Measurements from ENCODE around the gene HOXA10. TPM values are rescaled to one million over a fixed set of nuclear protein-coding genes. Genes with fewer than 3 reads are reported as not detected.

Gene HOXA10
- polyA plus RNA-seq, 3 donors, result 0.09 to 3.2 (median 0.33) TPM

DNA sequence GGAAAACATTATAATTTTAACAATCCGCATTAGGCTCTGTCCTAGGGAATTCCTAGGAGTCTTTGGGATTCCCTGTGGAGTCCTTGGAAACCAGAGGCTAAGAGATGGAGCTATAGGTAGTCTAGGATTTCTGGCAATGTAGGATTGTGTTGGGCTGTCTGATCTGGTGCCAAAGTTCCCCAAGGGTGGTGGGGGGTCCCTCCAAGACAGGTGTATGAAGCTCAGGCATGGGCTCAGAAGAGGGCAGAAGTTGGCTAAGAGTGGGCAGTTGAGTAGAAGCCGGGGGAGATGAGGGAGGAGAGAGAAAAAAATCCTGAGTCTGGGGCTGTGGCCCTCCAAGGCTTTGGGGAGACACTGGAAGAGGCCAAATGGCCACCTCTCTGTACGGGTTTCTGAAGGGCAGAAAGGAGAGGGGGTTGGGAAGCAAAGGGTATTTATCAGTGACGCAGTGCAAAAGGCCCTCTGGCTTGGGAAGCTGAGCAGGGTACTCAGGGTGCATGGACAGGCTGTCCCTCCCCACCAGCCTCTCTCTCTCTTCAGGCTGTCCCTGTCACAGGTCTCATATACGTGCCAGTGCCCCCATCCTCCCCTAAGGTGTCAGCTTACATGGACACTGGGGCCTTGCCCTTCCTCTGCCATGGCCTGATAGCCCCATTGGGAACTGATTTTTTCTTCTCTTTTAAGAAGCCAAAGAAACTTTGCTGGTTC, 27.5 kb downstream of the HOXA10 start:
- Mint-ChIP-seq H3K4me1 (peaks cover 36% of the 10 kb centered on the region), H3K27ac (no peak overlapping the region), H3K9me3 (peaks cover 13 to 57% (median 42%) of the 10 kb centered on the region in 7 donors), H3K4me3 (peak overlapping the region in 1 of 2 donors; percentile 92), H3K27me3 (ENCODE audit: low read depth in 3 of 3) (peaks cover 74 to 91% (median 91%) of the 10 kb centered on the region in 3 donors), H3K36me3 (peaks cover 11 to 23% of the 10 kb centered on the region in 2 donors)
- intact Hi-C loops (cut with micrococcal nuclease), result no loop called here
- H3K27me3 ChIP-seq (ENCODE audit: control insufficient read depth in 2 of 2, insufficient read depth in 2 of 2, low read length in 2 of 2), result peaks cover 51 to 87% of the 10 kb centered on the region in 2 donors
- no peaks in the 10 kb centered on the region for H4K20me1 ChIP-seq (ENCODE audit: insufficient read depth, low read length)
- WGBS (ENCODE audit: insufficient coverage), result 77% methylated on average over 3 of the region's 5 CpGs
- H2AFZ ChIP-seq (ENCODE audit: insufficient read depth, low read depth, low read length, poor library complexity, severe bottlenecking), result peak overlapping the region; percentile 25
- no peak overlapping the region for H3K9ac ChIP-seq (ENCODE audit: insufficient read depth, low read length, poor library complexity, severe bottlenecking)
- H3K36me3 ChIP-seq (replicated peaks in 1 of 2; ENCODE audit: control insufficient read depth in 1 of 2, insufficient read depth in 2 of 2, low read length in 2 of 2), result no peaks in the 10 kb centered on the region
- H3K79me2 ChIP-seq (ENCODE audit: insufficient read depth, low read length), result no peaks in the 10 kb centered on the region
- peaks cover 26 to 36% of the 10 kb centered on the region in 2 donors for H3K9me3 ChIP-seq (replicated peaks in 1 of 2; ENCODE audit: control insufficient read depth in 1 of 2, insufficient read depth in 1 of 2, low read length in 2 of 2)
- no peak for DNase-seq
- peaks cover 29 to 35% of the 10 kb centered on the region in 2 donors for H3K4me1 ChIP-seq (ENCODE audit: control insufficient read depth in 1 of 2, insufficient read depth in 2 of 2, low read length in 2 of 2)
- TF ChIP-seq, protein P1, sequence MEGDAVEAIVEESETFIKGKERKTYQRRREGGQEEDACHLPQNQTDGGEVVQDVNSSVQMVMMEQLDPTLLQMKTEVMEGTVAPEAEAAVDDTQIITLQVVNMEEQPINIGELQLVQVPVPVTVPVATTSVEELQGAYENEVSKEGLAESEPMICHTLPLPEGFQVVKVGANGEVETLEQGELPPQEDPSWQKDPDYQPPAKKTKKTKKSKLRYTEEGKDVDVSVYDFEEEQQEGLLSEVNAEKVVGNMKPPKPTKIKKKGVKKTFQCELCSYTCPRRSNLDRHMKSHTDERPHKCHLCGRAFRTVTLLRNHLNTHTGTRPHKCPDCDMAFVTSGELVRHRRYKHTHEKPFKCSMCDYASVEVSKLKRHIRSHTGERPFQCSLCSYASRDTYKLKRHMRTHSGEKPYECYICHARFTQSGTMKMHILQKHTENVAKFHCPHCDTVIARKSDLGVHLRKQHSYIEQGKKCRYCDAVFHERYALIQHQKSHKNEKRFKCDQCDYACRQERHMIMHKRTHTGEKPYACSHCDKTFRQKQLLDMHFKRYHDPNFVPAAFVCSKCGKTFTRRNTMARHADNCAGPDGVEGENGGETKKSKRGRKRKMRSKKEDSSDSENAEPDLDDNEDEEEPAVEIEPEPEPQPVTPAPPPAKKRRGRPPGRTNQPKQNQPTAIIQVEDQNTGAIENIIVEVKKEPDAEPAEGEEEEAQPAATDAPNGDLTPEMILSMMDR (IDR thresholded peaks at IDR 0.05), result no peak
- peak overlapping the region in 1 of 3 experiments; percentile 52 for H3K4me3 ChIP-seq (replicated peaks in 1 of 3; ENCODE audit: low read depth in 2 of 3, low read length in 3 of 3)
- H3K27ac ChIP-seq (ENCODE audit: low read depth in 1 of 2, low read length in 2 of 2), result no peak overlapping the region
- peak overlapping the region; percentile 50 for H3K4me2 ChIP-seq (replicated peaks; ENCODE audit: extremely low read depth, low read length, poor library complexity, severe bottlenecking)

- Histone ChIP-seq H3K36me3 (replicated peaks in 1 of 2; ENCODE audit: control insufficient read depth in 1 of 2, insufficient read depth in 2 of 2, low read length in 2 of 2) (no peaks in the 10 kb centered on the region), H4K20me1 (ENCODE audit: insufficient read depth, low read length) (no peaks in the 10 kb centered on the region), H3K9me3 (replicated peaks in 1 of 2; ENCODE audit: control insufficient read depth in 1 of 2, insufficient read depth in 1 of 2, low read length in 2 of 2) (peaks cover 26 to 30% of the 10 kb centered on the region in 2 donors), H3K4me3 (replicated peaks in 1 of 3; ENCODE audit: low read depth in 2 of 3, low read length in 3 of 3) (no peak overlapping the region), H3K4me2 (replicated peaks; ENCODE audit: extremely low read depth, low read length, poor library complexity, severe bottlenecking) (no peak overlapping the region), H3K27me3 (ENCODE audit: control insufficient read depth in 2 of 2, insufficient read depth in 2 of 2, low read length in 2 of 2) (peaks cover 44 to 82% of the 10 kb centered on the region in 2 donors), H3K4me1 (ENCODE audit: control insufficient read depth in 1 of 2, insufficient read depth in 2 of 2, low read length in 2 of 2) (peaks cover 22 to 28% of the 10 kb centered on the region in 2 donors), H2AFZ (ENCODE audit: insufficient read depth, low read depth, low read length, poor library complexity, severe bottlenecking) (no peak overlapping the region), H3K9ac (ENCODE audit: insufficient read depth, low read length, poor library complexity, severe bottlenecking) (no peak overlapping the region), H3K27ac (ENCODE audit: low read depth in 1 of 2, low read length in 2 of 2) (no peak overlapping the region), H3K79me2 (ENCODE audit: insufficient read depth, low read length) (no peaks in the 10 kb centered on the region)
- Mint-ChIP-seq H3K36me3 (peaks cover 6 to 18% of the 10 kb centered on the region in 2 donors), H3K4me3 (peak overlapping the region in 1 of 2 donors; percentile 92), H3K4me1 (peaks cover 30% of the 10 kb centered on the region), H3K27ac (no peak overlapping the region), H3K27me3 (ENCODE audit: low read depth in 3 of 3) (peaks cover 67 to 87% (median 86%) of the 10 kb centered on the region in 3 donors), H3K9me3 (peaks cover 13 to 51% (median 37%) of the 10 kb centered on the region in 7 donors)
- TF ChIP-seq, protein P1 (IDR thresholded peaks at IDR 0.05), result no peak
- intact Hi-C loops (cut with micrococcal nuclease), result no loop called here
- WGBS (ENCODE audit: insufficient coverage), result 63% methylated on average over 7 of the region's 11 CpGs
- DNase-seq, result no peak
These were observed 28.2 kb downstream of the HOXA10 start for GRCh38 chr7:27145914-27146412.

Data from CD14-positive monocyte (primary cell).